GM19035 (cell line): ENCODE data around the gene GNAS-AS1.

Experiments used
- ATAC-seq: cut with Tn5 transposase; IDR thresholded peaks from one replicate; pipeline ENCODE4 v1.9.1; 2021; ENCODE audit not compliant: unreplicated experiment

The GNAS-AS1 gene

GRCh38 chr20:58886546-58886945 lies 35.8 kb upstream of the GNAS-AS1 start:
- no peak for ATAC-seq

DNA sequence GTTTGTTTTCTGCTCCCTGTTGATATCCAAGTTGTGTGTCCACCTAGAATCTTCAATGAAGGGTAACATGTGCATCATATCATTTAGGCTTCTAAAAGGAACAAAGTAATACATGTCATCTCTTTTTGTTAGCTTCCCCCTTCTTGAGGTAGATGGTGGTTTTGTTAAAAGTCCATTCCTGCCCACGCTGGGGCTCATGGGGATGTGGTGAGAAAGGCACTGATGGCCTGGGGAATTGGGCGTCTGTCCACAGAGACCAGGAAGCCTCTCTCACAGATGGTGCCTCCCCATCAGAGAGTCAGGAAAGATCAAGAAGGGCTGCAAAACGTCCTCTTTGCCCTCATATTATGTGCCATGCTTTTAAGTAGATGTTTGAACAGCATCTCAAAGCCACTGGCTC lies 34.3 kb upstream of the GNAS-AS1 start:
- no peak for ATAC-seq

DNA sequence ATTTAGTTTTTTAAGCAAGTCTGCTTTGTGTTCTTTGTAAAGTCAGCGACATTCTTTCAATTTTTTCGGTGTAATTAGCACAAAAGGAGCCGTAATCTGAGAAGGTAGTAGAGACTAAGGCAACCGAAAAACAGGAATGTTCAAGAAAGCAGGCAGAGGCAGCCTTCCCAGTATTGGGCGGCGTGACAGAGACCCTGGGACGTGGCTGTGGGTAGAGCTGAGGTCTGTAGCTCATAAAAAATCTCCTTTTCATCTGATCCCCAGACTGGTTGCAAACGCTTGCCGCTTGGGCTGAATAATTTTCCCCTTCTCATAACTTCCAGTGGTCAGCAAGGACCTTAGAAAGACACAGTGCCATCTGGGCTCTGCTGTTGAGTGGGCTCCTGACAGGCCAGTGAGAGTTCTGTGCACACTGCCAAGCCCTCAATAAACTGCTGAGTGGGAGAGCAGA lies 32.6 kb upstream of the GNAS-AS1 start:
- ATAC-seq = no peak

GRCh38 chr20:58882704-58883089 lies 32.0 kb upstream of the GNAS-AS1 start:
- no peak for ATAC-seq

DNA sequence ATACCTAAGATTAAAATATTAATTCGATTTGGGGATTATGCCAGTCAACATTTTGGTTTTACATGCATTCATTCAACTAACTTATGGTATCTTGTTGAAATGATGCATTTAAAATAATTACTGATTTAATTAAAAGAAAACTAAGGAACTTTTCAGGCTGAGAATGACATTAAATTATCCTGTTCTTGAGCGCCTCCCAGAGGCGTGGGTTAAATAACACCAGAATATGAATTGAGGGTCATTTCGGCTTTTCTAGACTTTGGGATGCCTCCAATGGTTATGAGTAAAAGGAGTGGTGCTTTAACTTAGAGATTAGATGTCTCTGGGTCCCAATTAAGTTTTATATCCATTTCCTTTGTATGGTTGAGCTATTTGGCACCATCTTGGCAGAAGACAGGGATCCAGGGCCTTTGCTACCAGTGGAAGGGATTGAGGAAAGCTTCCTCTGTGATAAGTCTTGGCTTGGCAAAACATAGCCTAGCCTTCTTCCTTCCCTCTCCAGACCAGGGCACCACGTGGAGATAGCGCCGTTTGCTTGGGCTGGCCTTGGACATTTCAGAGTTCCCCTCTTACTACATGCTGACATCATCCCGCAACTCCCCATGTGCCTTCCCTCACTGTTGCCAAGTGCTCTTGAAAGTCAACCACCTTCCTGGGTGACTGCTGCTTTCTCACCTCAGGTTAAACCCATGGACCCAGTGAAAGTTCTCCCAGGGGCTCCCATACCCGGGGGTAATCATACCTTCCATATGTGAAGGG lies 30.5 kb upstream of the GNAS-AS1 start:
- ATAC-seq = no peak

- ATAC-seq = no peak
Measured at GRCh38 chr20:58880441-58880840, 29.7 kb upstream of the GNAS-AS1 start.

DNA sequence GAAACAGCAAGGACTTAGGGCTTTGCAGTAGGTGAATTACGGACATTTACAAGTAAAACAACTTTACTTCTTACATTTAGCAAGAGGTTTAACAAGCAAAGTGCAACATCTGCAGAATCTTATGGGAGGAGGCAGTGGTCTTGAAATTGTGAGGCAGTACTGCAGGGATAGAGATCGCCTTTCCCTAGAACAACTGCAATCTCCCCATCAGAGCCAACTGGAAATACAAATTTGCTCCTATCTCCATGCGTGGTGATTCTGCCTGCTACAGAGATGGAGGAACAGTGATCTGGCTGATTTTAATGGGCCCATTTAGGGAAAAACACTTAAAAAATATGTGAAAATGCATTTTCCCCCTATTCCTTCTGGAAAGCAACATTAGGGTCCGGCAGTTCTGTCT lies 27.7 kb upstream of the GNAS-AS1 start:
- ATAC-seq = no peak

- ATAC-seq = no peak
Measured at GRCh38 chr20:58877976-58878360, 27.3 kb upstream of the GNAS-AS1 start.

DNA sequence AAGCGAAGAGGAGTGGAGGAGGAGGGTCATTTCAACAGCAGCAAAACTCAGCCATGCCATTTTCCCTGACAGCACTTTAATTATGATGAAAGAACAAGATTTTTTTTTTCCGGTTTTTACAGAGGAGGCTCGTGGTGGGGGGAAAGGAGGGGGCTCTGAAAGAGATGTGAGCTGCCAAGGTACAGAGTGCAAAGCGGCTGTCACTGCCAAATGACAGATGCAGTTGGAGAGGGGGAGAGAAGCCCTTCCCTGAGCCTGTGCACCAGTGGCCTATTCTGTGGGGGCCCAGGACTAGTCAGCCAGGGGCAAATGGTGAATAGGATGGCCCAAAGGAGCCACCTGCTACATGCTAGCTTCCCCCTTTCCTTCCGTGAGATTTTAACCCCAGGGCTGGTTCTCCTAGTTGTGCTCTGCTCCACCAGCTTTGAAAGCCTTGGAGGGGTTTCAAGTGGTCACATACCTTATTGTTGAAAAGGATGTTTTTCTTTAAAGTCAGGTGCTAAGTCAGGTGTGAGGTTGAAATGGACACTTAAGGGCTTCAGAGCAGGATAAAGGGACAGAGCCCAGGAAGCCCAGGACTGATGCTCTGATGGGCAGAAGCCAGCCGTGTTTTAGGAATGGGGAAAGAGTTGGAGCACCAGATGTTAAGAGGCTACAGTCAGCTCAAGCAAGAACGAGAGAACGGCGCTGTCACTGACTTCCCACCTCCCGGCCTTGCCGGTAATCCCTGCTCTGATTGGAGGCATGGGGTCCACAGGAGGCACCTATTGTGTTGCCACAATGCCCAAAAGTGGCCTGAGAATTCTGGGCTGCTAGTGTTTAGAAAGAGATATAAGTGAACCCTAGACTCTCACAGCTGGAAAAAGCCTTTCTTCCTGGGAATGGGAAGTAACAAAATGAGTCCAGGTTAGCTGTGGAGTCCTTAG lies 26.6 kb upstream of the GNAS-AS1 start:
- ATAC-seq = no peak

GRCh38 chr20:58876437-58876836 lies 25.7 kb upstream of the GNAS-AS1 start:
- no peak for ATAC-seq

- ATAC-seq = no peak
Measured at GRCh38 chr20:58875541-58876134, 24.9 kb upstream of the GNAS-AS1 start.

GRCh38 chr20:58875111-58875510 lies 24.4 kb upstream of the GNAS-AS1 start:
- ATAC-seq = no peak

DNA sequence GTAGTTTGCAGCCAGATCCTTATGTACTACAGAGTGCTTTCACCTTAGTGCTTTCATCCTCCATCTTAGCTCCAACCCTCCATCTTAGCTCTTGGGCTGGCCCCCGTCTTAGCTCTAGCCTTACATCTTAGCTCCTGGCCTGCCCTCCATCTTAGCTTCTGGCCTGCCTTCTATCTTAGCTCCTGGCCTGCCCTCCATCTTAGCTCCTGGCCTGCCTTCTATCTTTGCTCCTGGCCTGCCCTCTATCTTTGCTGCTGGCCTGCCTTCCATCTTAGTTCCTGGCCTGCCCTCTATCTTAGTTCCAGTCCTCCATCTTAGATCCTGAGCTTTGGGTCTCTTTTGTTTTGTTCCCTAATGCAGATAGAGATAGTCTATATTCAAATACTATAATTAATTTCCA lies 23.8 kb upstream of the GNAS-AS1 start:
- ATAC-seq = no peak

DNA sequence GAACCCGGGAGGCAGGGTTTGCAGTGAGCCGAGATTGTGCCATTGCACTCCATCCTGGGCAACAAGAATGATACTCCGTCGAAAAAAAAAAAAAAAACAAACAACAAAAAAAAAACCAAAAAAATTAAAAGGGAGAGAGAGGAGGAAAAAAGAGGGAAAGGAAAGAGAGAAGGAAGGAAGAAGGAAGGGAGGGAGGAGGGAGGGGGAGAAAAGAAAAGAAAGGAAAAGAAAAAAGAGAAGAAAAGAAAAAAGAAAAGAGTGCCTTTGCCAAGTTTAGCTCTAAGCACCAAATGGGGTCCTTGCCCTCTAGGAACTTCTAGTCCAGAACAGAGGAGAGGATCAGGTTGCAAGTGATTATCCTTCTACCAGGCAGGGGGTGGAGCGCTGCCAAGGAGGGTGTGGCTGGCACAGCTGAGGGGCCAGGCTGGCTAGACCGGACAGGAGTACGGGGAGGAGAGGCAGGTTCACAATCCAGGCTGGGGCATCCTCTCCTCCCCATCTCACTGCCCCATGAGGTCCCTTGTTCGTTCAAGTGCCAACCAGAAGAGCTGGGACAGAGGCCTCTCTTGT lies 20.9 kb upstream of the GNAS-AS1 start:
- ATAC-seq = no peak

DNA sequence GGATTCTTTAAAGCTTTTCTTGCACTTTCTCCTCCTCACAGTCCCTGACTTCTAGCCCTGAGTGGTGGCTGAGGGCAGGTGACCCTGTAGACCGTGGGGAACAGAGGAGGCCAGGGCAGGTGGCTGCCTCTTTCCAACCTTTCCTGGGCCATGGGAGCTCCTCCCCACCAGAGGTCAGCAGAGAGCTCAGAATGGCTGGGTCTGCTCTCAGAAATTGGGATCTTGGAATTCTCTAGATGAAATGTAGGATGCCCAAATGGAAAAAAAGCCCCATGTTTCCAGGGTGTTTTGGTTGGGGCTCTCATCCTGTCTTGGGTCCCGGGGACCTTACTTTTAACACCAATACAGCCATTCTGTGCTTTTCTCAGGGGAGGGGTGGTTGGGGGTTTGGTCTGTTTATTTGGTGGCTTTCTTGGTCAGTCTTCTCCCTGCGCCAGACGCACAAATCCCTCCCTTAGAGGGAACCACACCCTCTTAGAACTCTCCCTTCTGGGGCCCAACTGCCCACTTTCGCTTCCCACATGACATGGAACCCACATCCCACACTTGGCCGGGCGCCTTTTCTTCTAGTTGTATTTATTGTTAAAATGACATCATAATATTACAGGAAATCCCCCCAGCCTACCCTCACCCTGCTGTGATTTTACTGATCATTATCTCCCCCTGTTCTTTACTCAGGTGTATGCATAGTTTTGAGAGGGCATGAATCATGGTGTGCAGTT lies 19.8 kb upstream of the GNAS-AS1 start:
- ATAC-seq = no peak

DNA sequence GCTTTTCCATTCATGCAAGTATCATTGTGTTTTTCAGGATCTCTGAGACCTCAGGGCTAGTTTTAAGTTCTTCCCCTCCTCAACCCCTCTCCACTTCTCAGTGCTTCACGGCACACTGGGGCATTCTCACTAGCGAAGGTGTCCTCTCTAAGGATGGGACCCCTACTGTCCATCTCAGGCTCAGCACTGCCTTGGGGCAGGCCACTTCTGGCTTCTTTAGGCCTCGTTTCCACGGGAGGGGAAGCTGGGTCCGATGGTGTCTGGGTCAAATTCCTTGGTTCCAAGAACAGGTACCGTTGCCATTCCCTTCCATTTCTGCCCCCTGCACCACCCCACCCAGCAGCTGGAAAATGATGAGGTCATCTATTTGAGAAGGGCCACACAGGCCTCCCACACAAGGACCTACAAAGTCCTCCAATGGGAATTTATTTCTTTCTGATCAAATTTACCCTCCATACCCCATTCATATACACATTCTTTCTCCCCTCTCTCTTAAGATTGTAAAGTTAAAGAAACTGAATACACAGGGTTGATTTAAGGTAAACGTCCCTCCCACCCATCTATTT lies 19.0 kb upstream of the GNAS-AS1 start:
- no peak for ATAC-seq

DNA sequence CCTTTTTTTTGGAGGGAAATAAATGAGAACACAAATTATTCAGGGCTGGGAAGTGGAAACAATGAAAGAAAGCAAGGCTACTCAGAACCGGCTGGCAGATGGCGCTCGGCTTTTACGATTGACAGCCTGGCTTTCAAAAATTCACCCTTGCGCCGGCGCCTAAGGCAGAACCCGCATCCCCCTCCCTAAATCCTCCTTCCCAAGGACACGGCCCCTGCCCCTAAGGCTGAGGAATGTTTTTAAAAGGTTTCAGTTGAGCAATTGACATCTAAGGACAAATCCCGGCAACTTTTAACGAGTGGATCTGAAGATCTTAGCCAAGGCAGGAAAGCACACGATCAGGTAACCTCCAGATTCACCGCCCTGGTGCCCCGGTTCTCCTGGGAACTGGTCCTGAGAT lies 18.1 kb upstream of the GNAS-AS1 start:
- no peak for ATAC-seq

DNA sequence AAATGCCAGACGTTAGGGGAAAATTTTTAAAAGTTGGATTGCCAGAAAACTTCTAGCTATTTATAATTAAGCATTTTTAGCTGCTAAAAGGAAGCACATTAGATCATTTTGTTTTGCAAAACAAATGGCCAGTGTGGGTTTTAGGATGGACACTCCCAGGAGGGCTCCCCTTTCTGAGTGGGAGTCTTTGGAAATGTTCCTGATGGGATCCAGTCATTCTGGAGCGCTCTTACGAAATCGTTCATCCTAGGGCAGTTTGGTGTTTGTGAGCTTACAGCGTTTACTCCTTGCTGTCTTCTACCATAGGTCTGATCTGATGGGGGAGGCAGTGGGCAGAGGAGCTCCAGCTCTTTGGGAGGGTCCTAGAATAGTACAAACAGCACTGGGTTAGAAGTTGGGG lies 16.5 kb upstream of the GNAS-AS1 start:
- no peak for ATAC-seq

DNA sequence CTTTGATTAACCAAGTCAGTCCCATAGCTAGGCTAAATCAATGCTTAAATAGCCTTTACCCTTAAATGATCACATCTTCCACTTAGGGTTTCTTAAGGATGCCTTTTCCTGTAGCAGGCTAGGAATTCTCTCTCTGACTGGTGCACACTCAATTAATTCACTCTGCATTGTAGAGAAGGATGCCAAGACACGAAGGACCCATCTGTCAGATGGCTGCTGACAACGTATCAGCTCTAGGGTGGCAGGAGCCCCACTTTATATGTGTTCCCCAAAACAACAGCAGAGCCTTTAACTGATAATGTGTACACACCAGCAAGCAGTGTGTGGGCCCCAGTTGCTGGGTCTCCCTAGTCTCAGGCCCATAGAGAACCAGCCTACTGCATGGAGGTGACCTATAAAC lies 15.1 kb upstream of the GNAS-AS1 start:
- no peak for ATAC-seq

DNA sequence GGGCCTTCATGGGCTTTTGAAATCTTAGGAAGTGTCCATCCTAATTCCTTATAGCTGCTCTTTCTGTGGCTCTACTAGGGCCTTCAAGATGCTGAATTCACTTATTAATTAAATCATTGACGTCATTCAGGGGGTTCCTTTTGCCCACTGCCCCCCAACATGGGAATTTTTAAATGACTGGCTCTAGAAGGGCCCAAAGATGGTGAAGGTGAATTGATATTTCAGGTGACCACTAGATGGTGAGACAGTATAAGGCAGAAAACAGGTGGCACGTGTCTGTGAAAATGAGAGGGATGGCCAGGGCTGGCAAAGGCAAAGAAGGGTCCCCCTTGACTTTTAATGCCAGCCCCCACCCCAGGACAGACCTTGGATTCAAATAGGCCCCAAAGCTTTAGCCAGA lies 13.6 kb upstream of the GNAS-AS1 start:
- no peak for ATAC-seq
